ENCODE measurements around the gene AHRR. TPM values are rescaled to one million over a fixed set of nuclear protein-coding genes. Genes with fewer than 3 reads are reported as not detected.
"Not testable (repeated sequence)": the region's sequence is repeated elsewhere in the genome, so short reads cannot be mapped to it uniquely, and the experiment has no call there.

The AHRR gene
- total and polyA plus RNA-seq, 7 experiments from 2014 or later, result 0.56 to 23.5 (median 1.2) TPM; not detected in 1

- H3K27ac ChIP-seq (ENCODE audit: low read depth, low read length), result no peak overlapping the region
- CTCF ChIA-PET, result no interaction called here
- no peaks in the 10 kb centered on the region for H3K27me3 Mint-ChIP-seq
- DNase-seq (no peak), ATAC-seq (no peak)
- peaks cover 14 to 34% (median 29%) of the 10 kb centered on the region in 7 donors for H3K4me1 Mint-ChIP-seq
- no peaks in the 10 kb centered on the region for H3K9me3 ChIP-seq (ENCODE audit: control insufficient read depth in 2 of 3, low read length in 3 of 3)
- no peak overlapping the region for H3K4me3 ChIP-seq (ENCODE audit: low read length)
- POLR2A ChIA-PET, result no interaction called here
- no peaks in the 10 kb centered on the region for H3K27me3 ChIP-seq (ENCODE audit: control insufficient read depth in 2 of 2, insufficient read depth in 2 of 2, low read length in 2 of 2)
- no peaks in the 10 kb centered on the region for H3K9me3 Mint-ChIP-seq
- intact Hi-C loops (cut with micrococcal nuclease), result no loop called here
- peaks cover 0 to 23% (median 3%) of the 10 kb centered on the region in 5 donors for H3K36me3 Mint-ChIP-seq
- no peaks in the 10 kb centered on the region for H3K4me1 ChIP-seq (ENCODE audit: control insufficient read depth in 2 of 2, insufficient read depth in 2 of 2, low read length in 2 of 2)
- H3K4me3 Mint-ChIP-seq, result no peak overlapping the region
- H3K36me3 ChIP-seq (ENCODE audit: control insufficient read depth in 2 of 3, insufficient read depth in 3 of 3, low read length in 3 of 3), result peaks cover 0 to 28% (median 0%) of the 10 kb centered on the region in 3 experiments
- peak overlapping the region in 2 of 9 donors; percentile 59 to 90 for H3K27ac Mint-ChIP-seq
These were observed 18.5 kb upstream of the AHRR start for GRCh38 chr5:302966-303365.

GRCh38 chr5:303741-304140 is 17.8 kb upstream of the AHRR start:
- DNase-seq; H3K27ac ChIP-seq (ENCODE audit: low read depth, low read length); CTCF ChIA-PET; H3K4me3 Mint-ChIP-seq; H3K27me3 Mint-ChIP-seq; intact Hi-C loops (cut with micrococcal nuclease); H3K9me3 Mint-ChIP-seq; POLR2A ChIA-PET; H3K9me3 ChIP-seq (ENCODE audit: control insufficient read depth in 2 of 3, low read length in 3 of 3); H3K27ac Mint-ChIP-seq; H3K27me3 ChIP-seq (ENCODE audit: control insufficient read depth in 2 of 2, insufficient read depth in 2 of 2, low read length in 2 of 2); H3K4me3 ChIP-seq (ENCODE audit: low read length); ATAC-seq; H3K4me1 ChIP-seq (ENCODE audit: control insufficient read depth in 2 of 2, insufficient read depth in 2 of 2, low read length in 2 of 2): not testable (repeated sequence)
- peaks cover 14 to 32% (median 26%) of the 10 kb centered on the region in 7 donors for H3K4me1 Mint-ChIP-seq
- H3K36me3 ChIP-seq (ENCODE audit: control insufficient read depth in 2 of 3, insufficient read depth in 3 of 3, low read length in 3 of 3), result peaks cover 0 to 36% (median 0%) of the 10 kb centered on the region in 3 experiments
- peaks cover 0 to 25% (median 3%) of the 10 kb centered on the region in 5 donors for H3K36me3 Mint-ChIP-seq

- Histone ChIP-seq H3K27ac (ENCODE audit: low read depth, low read length) (no peak overlapping the region), H3K27me3 (ENCODE audit: control insufficient read depth in 2 of 2, insufficient read depth in 2 of 2, low read length in 2 of 2) (no peaks in the 10 kb centered on the region), H3K36me3 (ENCODE audit: control insufficient read depth in 2 of 3, insufficient read depth in 3 of 3, low read length in 3 of 3) (peaks cover 0 to 44% (median 0%) of the 10 kb centered on the region in 3 experiments), H3K9me3 (ENCODE audit: control insufficient read depth in 2 of 3, low read length in 3 of 3) (no peaks in the 10 kb centered on the region), H3K4me3 (ENCODE audit: low read length) (no peak overlapping the region), H3K4me1 (ENCODE audit: control insufficient read depth in 2 of 2, insufficient read depth in 2 of 2, low read length in 2 of 2) (no peaks in the 10 kb centered on the region)
- Mint-ChIP-seq H3K27ac (no peak overlapping the region), H3K36me3 (peaks cover 0 to 26% (median 3%) of the 10 kb centered on the region in 5 donors), H3K4me3 (no peak overlapping the region), H3K27me3 (no peaks in the 10 kb centered on the region), H3K9me3 (no peaks in the 10 kb centered on the region), H3K4me1 (peaks cover 12 to 28% (median 22%) of the 10 kb centered on the region in 7 donors)
- ChIA-PET POLR2A (no interaction called here), CTCF (no interaction called here)
- DNase-seq (no peak), ATAC-seq (no peak)
- intact Hi-C loops (cut with micrococcal nuclease), result no loop called here
These were observed 16.5 kb upstream of the AHRR start for GRCh38 chr5:305050-305449.

- Mint-ChIP-seq H3K36me3 (peaks cover 0 to 26% (median 3%) of the 10 kb centered on the region in 5 donors), H3K4me1 (peaks cover 12 to 28% (median 22%) of the 10 kb centered on the region in 7 donors), H3K27ac (no peak overlapping the region), H3K27me3 (no peaks in the 10 kb centered on the region), H3K4me3 (no peak overlapping the region), H3K9me3 (no peaks in the 10 kb centered on the region)
- POLR2A ChIA-PET, result no interaction called here
- H3K27ac ChIP-seq (ENCODE audit: low read depth, low read length), result no peak overlapping the region
- DNase-seq (no peak), ATAC-seq (no peak)
- no peak overlapping the region for H3K4me3 ChIP-seq (ENCODE audit: low read length)
- H3K36me3 ChIP-seq (ENCODE audit: control insufficient read depth in 2 of 3, insufficient read depth in 3 of 3, low read length in 3 of 3), result peaks cover 0 to 48% (median 0%) of the 10 kb centered on the region in 3 experiments
- intact Hi-C loops (cut with micrococcal nuclease), result no loop called here
- H3K9me3 ChIP-seq (ENCODE audit: control insufficient read depth in 2 of 3, low read length in 3 of 3), result no peaks in the 10 kb centered on the region
- CTCF ChIA-PET, result no interaction called here
- no peaks in the 10 kb centered on the region for H3K4me1 ChIP-seq (ENCODE audit: control insufficient read depth in 2 of 2, insufficient read depth in 2 of 2, low read length in 2 of 2)
- no peaks in the 10 kb centered on the region for H3K27me3 ChIP-seq (ENCODE audit: control insufficient read depth in 2 of 2, insufficient read depth in 2 of 2, low read length in 2 of 2)
These were observed 16.1 kb upstream of the AHRR start for GRCh38 chr5:305459-305858.

GRCh38 chr5:306011-306805 is 15.3 kb upstream of the AHRR start:
- ATAC-seq (no peak), DNase-seq (no peak)
- CTCF ChIA-PET, result no interaction called here
- Mint-ChIP-seq H3K9me3 (no peaks in the 10 kb centered on the region), H3K27ac (no peak overlapping the region), H3K27me3 (no peaks in the 10 kb centered on the region), H3K36me3 (peaks cover 0 to 26% (median 3%) of the 10 kb centered on the region in 5 donors), H3K4me3 (no peak overlapping the region), H3K4me1 (peaks cover 9 to 24% (median 17%) of the 10 kb centered on the region in 7 donors)
- H3K27me3 ChIP-seq (ENCODE audit: control insufficient read depth in 2 of 2, insufficient read depth in 2 of 2, low read length in 2 of 2), result no peaks in the 10 kb centered on the region
- H3K4me1 ChIP-seq (ENCODE audit: control insufficient read depth in 2 of 2, insufficient read depth in 2 of 2, low read length in 2 of 2), result no peaks in the 10 kb centered on the region
- no peaks in the 10 kb centered on the region for H3K9me3 ChIP-seq (ENCODE audit: control insufficient read depth in 2 of 3, low read length in 3 of 3)
- peaks cover 0 to 56% (median 0%) of the 10 kb centered on the region in 3 experiments for H3K36me3 ChIP-seq (ENCODE audit: control insufficient read depth in 2 of 3, insufficient read depth in 3 of 3, low read length in 3 of 3)
- POLR2A ChIA-PET, result no interaction called here
- H3K4me3 ChIP-seq (ENCODE audit: low read length), result no peak overlapping the region
- H3K27ac ChIP-seq (ENCODE audit: low read depth, low read length), result no peak overlapping the region
- intact Hi-C loops (cut with micrococcal nuclease), result no loop called here

GRCh38 chr5:307306-307705 is 14.2 kb upstream of the AHRR start:
- ChIA-PET POLR2A (no interaction called here), CTCF (no interaction called here)
- Histone ChIP-seq H3K9me3 (ENCODE audit: control insufficient read depth in 2 of 3, low read length in 3 of 3) (no peaks in the 10 kb centered on the region), H3K4me3 (ENCODE audit: low read length) (no peak overlapping the region), H3K27ac (ENCODE audit: low read depth, low read length) (no peak overlapping the region), H3K4me1 (ENCODE audit: control insufficient read depth in 2 of 2, insufficient read depth in 2 of 2, low read length in 2 of 2) (no peaks in the 10 kb centered on the region), H3K36me3 (ENCODE audit: control insufficient read depth in 2 of 3, insufficient read depth in 3 of 3, low read length in 3 of 3) (peaks cover 0 to 65% (median 0%) of the 10 kb centered on the region in 3 experiments), H3K27me3 (ENCODE audit: control insufficient read depth in 2 of 2, insufficient read depth in 2 of 2, low read length in 2 of 2) (no peaks in the 10 kb centered on the region)
- ATAC-seq, result no peak
- Mint-ChIP-seq H3K9me3 (no peaks in the 10 kb centered on the region), H3K4me1 (peaks cover under 1 to 13% (median 8%) of the 10 kb centered on the region in 7 donors), H3K27me3 (no peaks in the 10 kb centered on the region), H3K27ac (no peak overlapping the region), H3K4me3 (no peak overlapping the region), H3K36me3 (peaks cover 0 to 26% (median 3%) of the 10 kb centered on the region in 5 donors)
- no peak for DNase-seq
- intact Hi-C loops (cut with micrococcal nuclease), result no loop called here
